Measurements from ENCODE around the gene TCHHL1. TPM values are rescaled to one million over a fixed set of nuclear protein-coding genes. Genes with fewer than 3 reads are reported as not detected.

TCHHL1 gene
- total RNA-seq, 6 experiments from 2014 or later, result not detected

GRCh38 chr1:152109998-152110294 is 21.1 kb upstream of the TCHHL1 start:
- Histone ChIP-seq H3K36me3 (no peaks in the 10 kb centered on the region), H3K4me1 (peaks cover 0 to 21% (median 4%) of the 10 kb centered on the region in 4 donors), H3K4me3 (no peak overlapping the region), H3K27me3 (peaks cover 4 to 20% of the 10 kb centered on the region in 2 donors), H3K9me3 (no peaks in the 10 kb centered on the region), H3K27ac (no peak overlapping the region)
- intact Hi-C loops (cut with DNase I), result no loop called here
- TF ChIP-seq POLR2A (IDR thresholded peaks at IDR 0.05) (no peak), CTCF (IDR thresholded peaks at IDR 0.05) (no peak)
- 12% methylated on average over 15 of the region's 15 CpGs for WGBS (ENCODE audit: insufficient coverage, low coverage, low lambda C conversion rate, missing lambda C conversion rate)
- no peak for ATAC-seq
- DNase-seq, result no peak

DNA sequence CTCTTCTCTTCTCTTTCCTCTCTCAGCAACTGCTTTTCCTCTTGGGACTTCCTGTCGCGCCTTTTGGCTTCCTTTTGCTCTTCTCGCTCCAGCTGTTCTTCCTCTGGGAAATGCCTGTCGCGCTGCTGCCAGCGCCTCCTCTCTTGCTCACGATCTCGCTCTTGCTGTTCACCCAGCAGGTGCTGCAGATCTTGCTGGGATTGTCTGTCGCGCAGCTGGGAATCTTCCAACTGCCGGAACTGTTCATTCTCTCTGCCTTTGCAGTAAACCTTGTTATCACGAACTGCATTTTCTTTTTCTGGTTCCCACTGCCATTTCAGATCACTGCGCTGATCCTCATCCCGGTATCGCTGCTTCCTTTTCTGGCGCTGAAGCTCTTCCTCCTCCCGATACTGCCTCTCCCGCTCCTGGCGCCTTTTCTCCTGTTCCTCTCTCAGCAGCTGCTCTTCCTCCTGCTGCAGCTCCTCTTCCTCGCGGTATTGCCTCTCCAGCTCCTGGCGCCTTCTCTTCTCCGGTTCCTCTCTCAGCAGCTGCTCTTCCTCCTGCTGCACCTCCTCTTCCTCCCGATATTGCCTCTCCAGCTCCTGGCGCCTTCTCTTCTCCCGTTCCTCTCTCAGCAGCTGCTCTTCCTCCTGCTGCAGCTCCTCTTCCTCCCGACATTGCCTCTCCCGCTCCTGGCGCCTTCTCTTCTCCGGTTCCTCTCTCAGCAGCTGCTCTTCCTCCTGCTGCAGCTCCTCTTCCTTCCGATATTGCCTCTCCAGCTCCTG is 20.6 kb upstream of the TCHHL1 start:
- Histone ChIP-seq H3K27me3 (peaks cover 4 to 20% of the 10 kb centered on the region in 2 donors), H3K9me3 (no peaks in the 10 kb centered on the region), H3K4me1 (peaks cover 0 to 21% (median 4%) of the 10 kb centered on the region in 4 donors), H3K4me3 (no peak overlapping the region), H3K27ac (no peak overlapping the region), H3K36me3 (no peaks in the 10 kb centered on the region)
- no peak for ATAC-seq
- WGBS (ENCODE audit: insufficient coverage, low coverage, low lambda C conversion rate, missing lambda C conversion rate), result 17% methylated on average over 31 of the region's 31 CpGs
- no peak for TF ChIP-seq POLR2A (IDR thresholded peaks at IDR 0.05)
- no peak for TF ChIP-seq CTCF (IDR thresholded peaks at IDR 0.05)
- intact Hi-C loops (cut with DNase I), result no loop called here
- no peak for DNase-seq

- Histone ChIP-seq H3K9me3 (no peaks in the 10 kb centered on the region), H3K36me3 (no peaks in the 10 kb centered on the region), H3K27ac (no peak overlapping the region), H3K4me3 (no peak overlapping the region), H3K4me1 (peaks cover 0 to 21% (median 4%) of the 10 kb centered on the region in 4 donors), H3K27me3 (peaks cover 4 to 20% of the 10 kb centered on the region in 2 donors)
- 24% methylated on average over 27 of the region's 28 CpGs for WGBS (ENCODE audit: insufficient coverage, low coverage, low lambda C conversion rate, missing lambda C conversion rate)
- DNase-seq (no peak), ATAC-seq (no peak)
- intact Hi-C loops (cut with DNase I), result no loop called here
- TF ChIP-seq POLR2A (IDR thresholded peaks at IDR 0.05) (no peak), CTCF (IDR thresholded peaks at IDR 0.05) (no peak)
Measured at GRCh38 chr1:152108882-152109222, 20.0 kb upstream of the TCHHL1 start.

DNA sequence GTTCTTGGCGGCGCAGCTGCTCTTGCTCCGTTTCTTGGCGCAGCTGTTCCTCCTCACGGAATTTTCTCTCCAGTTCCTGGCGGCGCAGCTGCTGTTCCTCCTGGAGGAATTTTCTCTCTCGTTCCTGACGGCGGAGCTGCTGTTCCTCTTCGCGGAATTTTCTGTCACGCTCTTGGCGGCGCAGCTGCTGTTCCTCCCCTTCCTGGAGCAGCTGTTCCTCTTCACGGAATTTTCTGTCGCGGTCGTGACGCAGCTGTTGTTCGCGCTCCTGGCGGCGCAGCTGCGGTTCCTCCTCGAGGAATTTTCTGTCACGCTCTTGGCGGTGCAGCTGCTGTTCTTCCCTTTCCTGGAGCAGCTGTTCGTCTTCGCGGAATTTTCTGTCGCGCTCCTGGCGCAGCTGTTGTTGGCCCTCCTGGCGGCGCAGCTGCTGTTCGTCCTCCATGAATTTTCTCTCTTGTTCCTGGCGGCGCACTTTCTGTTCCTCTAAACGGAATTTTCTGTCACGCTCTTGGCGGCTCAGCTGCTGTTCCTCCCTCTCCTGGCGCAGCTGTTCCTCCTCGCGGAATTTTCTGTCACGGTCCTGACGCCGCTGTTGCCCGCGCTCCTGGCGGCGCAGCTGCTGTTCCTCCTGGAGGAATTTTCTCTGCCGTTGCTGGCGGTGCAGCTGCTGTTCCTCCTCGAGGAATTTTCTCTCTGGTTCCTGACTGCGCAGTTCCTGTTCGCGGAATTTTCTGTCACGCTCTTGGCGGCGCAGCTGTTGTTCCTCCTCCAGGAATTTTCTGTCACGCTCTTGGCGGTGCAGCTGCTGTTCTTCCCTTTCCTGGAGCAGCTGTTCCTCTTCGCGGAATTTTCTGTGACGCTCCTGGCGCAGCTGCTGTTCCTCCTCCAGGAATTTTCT is 19.4 kb upstream of the TCHHL1 start:
- WGBS (ENCODE audit: insufficient coverage, low coverage, low lambda C conversion rate, missing lambda C conversion rate), result 8% methylated on average over 66 of the region's 67 CpGs
- H3K36me3 ChIP-seq, result no peaks in the 10 kb centered on the region
- peaks cover 0 to 21% (median 4%) of the 10 kb centered on the region in 4 donors for H3K4me1 ChIP-seq
- intact Hi-C loops (cut with DNase I), result no loop called here
- peaks cover 2 to 20% of the 10 kb centered on the region in 2 donors for H3K27me3 ChIP-seq
- ATAC-seq (no peak), DNase-seq (peak in 1 of 3 donors; percentile 35)
- H3K9me3 ChIP-seq, result no peaks in the 10 kb centered on the region
- peak overlapping the region in 1 of 3 donors; percentile 26 for H3K4me3 ChIP-seq
- no peak for TF ChIP-seq POLR2A (IDR thresholded peaks at IDR 0.05)
- TF ChIP-seq CTCF (IDR thresholded peaks at IDR 0.05), result no peak
- H3K27ac ChIP-seq, result no peak overlapping the region
